Right lobe of liver (tissue), 6 donors: ENCODE results near the gene UXS1. TPM values are rescaled to one million over a fixed set of nuclear protein-coding genes. Genes with fewer than 3 reads are reported as not detected.

ENCODE experiments used
- ATAC-seq, 4 donors: fragments of 200-7000 bp; cut with Tn5 transposase; one replicate each; pipeline ENCODE4 v1.9.1; 2020; ENCODE audit warnings: mild to moderate bottlenecking in 4 of 4, moderate library complexity in 4 of 4
- DNase-seq, 3 donors: peaks; one replicate each; pipeline ENCODE4 v3.0.0-alpha.2; 2020
- H3K27ac ChIP-seq, 3 donors: fragments of 200-600 bp; one replicate each; pipeline ENCODE4 v1.8.0; 2022
- H3K27me3 ChIP-seq, 2 donors: fragments of 200-600 bp; one replicate each; pipeline ENCODE4 v1.8.0; 2022
- H3K36me3 ChIP-seq, 4 donors: fragments of 200-600 bp; sonication (generic) in 1 of 4; one replicate each; pipeline versions ENCODE4 v1.5.1 to v1.8.0; 2017 to 2022; ENCODE audit warnings: control low read depth in 1 of 4
- H3K4me1 ChIP-seq, 4 donors: fragments of 200-600 bp; sonication (generic) in 1 of 4; one replicate each; pipeline versions ENCODE4 v1.5.1 to v1.8.0; 2017 to 2022; ENCODE audit warnings: control low read depth in 1 of 4
- H3K4me3 ChIP-seq, 3 donors: fragments of 200-600 bp; one replicate each; pipeline ENCODE4 v1.8.0; 2022
- H3K9me3 ChIP-seq, 4 donors: fragments of 200-600 bp; sonication (generic) in 1 of 4; one replicate each; pipeline versions ENCODE4 v1.5.1 to v1.8.0; 2017 to 2022; ENCODE audit warnings: control low read depth in 1 of 4
- POLR2A ChIP-seq: fragments of 450-650 bp; IDR thresholded peaks from one replicate; pipeline ENCODE4 v1.6.1; 2017; ENCODE audit warnings: antibody characterized with exemption, mild to moderate bottlenecking
- WGBS: methylation state at CpG from one replicate; pipeline ENCODE4 v1.1.6; 2018; ENCODE audit warnings: low coverage, low lambda C conversion rate; ENCODE audit not compliant: insufficient coverage; ENCODE audit errors: missing lambda C conversion rate; 5-methylcytosine and 5-hydroxymethylcytosine counted together
- intact Hi-C, 2 donors: fragments of 100-400 bp; cut with DNase I; formaldehyde crosslinking; loops; one replicate each; pipeline versions ENCODE4 v1.11.2 to v1.14.1; 2022
- total RNA-seq, 6 experiments: library from RNA; depleted of rRNA in 2 of 6; stranded (reverse); fragments of >200 nt in 2 of 6; fragmentation: NEBNext Ultra II Directional in 3 of 6; extraction: Animal tissue kit (Norgen Biotek cat#: 25700) in 3 of 6; gene quantifications; one replicate each; pipeline versions ENCODE4 v1.1.0 to v1.2.4, GENCODE V29; 2016 to 2023
- TF ChIP-seq, protein P1 (sequence below), 4 donors: fragments of 200-600 bp in 3 of 4; fragments of 450-650 bp in 1 of 4; IDR thresholded peaks; one replicate each; pipeline versions ENCODE4 v1.5.1 to v1.8.0; 2016 to 2022; ENCODE audit warnings: antibody characterized with exemption in 4 of 4, mild to moderate bottlenecking in 2 of 4
- donor health status: DM: no; HTN: yes; CAD: no.
- donor health status: DM: no; HTN: no; CAD: no.
- donor health status: DM: no; HTN: no; CAD: no.
- donor health status: DM: no; HTN: yes; CAD: no.
- donor health status: DM: no; HTN: yes; CAD: no.

The UXS1 gene
- total RNA-seq, 6 experiments from 2014 or later, result 8.2 to 56.2 (median 14.0) TPM

DNA sequence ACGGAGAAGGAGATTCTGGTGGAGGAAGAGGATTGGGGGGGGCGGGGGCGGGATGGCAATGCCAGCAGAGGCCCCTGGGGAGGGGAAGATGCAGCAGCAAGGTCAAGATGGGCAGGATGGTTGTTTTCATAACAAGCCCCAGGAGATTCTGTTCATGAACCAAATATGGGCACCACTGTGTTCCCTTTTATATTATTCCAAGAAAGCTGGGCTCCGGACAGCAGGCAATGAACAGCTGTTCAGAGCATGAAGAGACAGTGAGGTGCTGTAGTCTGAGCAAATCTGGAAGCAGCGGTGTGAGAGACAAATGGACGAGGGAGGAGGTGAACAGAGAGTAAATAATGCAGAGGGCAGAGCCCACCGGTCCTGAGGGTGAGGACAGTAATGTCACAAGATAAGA lies 20.0 kb downstream of the UXS1 start:
- no peak for TF ChIP-seq POLR2A
- TF ChIP-seq, protein P1, sequence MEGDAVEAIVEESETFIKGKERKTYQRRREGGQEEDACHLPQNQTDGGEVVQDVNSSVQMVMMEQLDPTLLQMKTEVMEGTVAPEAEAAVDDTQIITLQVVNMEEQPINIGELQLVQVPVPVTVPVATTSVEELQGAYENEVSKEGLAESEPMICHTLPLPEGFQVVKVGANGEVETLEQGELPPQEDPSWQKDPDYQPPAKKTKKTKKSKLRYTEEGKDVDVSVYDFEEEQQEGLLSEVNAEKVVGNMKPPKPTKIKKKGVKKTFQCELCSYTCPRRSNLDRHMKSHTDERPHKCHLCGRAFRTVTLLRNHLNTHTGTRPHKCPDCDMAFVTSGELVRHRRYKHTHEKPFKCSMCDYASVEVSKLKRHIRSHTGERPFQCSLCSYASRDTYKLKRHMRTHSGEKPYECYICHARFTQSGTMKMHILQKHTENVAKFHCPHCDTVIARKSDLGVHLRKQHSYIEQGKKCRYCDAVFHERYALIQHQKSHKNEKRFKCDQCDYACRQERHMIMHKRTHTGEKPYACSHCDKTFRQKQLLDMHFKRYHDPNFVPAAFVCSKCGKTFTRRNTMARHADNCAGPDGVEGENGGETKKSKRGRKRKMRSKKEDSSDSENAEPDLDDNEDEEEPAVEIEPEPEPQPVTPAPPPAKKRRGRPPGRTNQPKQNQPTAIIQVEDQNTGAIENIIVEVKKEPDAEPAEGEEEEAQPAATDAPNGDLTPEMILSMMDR (IDR thresholded peaks at IDR 0.05), result no peak
- no peak for DNase-seq
- Histone ChIP-seq H3K4me1 (no peaks in the 10 kb centered on the region), H3K27me3 (no peaks in the 10 kb centered on the region), H3K4me3 (no peak overlapping the region), H3K27ac (no peak overlapping the region), H3K36me3 (no peaks in the 10 kb centered on the region), H3K9me3 (no peaks in the 10 kb centered on the region)
- 87% methylated on average over 7 of the region's 7 CpGs for WGBS
- intact Hi-C loops, result no loop called here
- no peak for ATAC-seq

DNA sequence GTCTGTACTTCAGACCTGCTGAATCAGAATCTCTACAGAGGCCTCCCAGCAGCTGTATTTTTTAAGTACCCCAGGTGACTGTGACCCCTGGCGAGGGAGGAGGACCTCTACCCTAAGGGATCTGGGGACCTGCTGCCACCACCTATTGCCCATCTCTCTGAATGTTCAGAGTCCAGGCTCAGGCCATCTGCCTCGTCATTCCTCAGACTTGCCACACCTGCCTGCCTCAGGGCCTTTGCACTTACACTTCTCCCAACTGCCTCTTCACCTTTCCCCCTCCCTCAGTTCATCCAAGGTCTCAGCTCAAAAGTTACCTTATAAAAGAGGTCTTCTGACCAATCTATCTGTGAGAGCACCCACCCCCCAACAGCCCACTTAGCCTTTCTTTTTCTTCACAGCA lies 21.5 kb downstream of the UXS1 start:
- Histone ChIP-seq H3K4me1 (no peaks in the 10 kb centered on the region), H3K4me3 (no peak overlapping the region), H3K27ac (no peak overlapping the region), H3K27me3 (no peaks in the 10 kb centered on the region), H3K9me3 (no peaks in the 10 kb centered on the region), H3K36me3 (no peaks in the 10 kb centered on the region)
- TF ChIP-seq, protein P1 (IDR thresholded peaks at IDR 0.05), result no peak
- TF ChIP-seq POLR2A, result no peak
- no peak for ATAC-seq
- DNase-seq, result no peak
- intact Hi-C loops, result no loop called here
- 92% methylated on average over 2 of the region's 2 CpGs for WGBS

DNA sequence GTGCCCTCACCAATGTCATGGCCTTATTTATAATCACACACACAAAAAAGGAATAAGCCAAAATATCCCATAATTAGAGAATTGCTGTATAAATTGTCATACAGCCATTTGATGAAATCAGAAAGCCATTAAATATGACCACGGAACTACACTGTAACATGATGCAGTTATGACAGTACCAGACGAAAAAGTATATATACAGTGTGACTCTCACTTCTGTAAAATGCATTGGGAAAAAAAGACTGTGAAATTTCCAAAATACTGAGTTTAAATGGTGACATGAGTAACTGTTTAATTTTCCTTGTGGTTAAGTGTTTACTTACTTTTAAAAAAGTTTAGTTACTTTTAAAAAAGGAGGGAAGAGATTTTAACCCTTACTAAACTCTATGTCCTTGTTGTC lies 25.4 kb downstream of the UXS1 start:
- DNase-seq, result no peak
- no peaks in the 10 kb centered on the region for H3K9me3 ChIP-seq
- H3K4me3 ChIP-seq, result no peak overlapping the region
- no peaks in the 10 kb centered on the region for H3K4me1 ChIP-seq
- 72% methylated on average over 2 of the region's 2 CpGs for WGBS
- no peak for TF ChIP-seq POLR2A
- H3K27me3 ChIP-seq, result no peaks in the 10 kb centered on the region
- no peak for ATAC-seq
- no peaks in the 10 kb centered on the region for H3K36me3 ChIP-seq
- H3K27ac ChIP-seq, result no peak overlapping the region
- intact Hi-C loops, result no loop called here

DNA sequence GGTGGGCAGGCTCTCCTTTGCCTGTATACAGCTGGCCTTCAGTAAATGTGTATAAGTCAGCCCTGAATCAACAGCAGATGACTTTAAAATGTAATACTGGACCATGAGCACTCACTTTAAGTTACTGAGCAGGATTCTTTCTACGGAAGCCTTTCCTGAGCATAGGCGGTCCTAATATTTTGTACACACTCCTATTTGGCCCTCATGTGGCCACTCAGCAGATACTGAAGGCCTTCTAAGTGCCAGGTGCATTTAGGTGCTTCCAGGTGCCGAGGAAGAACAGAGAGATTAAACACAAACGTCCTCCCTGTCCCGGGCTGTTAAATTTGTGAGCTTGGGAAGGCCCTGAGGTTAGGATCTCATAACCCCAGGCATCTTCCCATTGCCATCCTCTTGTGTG lies 27.0 kb downstream of the UXS1 start:
- no peak for TF ChIP-seq POLR2A
- TF ChIP-seq, protein P1 (IDR thresholded peaks at IDR 0.05), result no peak
- H3K4me1 ChIP-seq, result no peaks in the 10 kb centered on the region
- ATAC-seq (no peak), DNase-seq (no peak)
- no peak overlapping the region for H3K27ac ChIP-seq
- no peaks in the 10 kb centered on the region for H3K27me3 ChIP-seq
- 92% methylated on average over 5 of the region's 5 CpGs for WGBS
- intact Hi-C loops, result no loop called here
- no peaks in the 10 kb centered on the region for H3K36me3 ChIP-seq
- no peaks in the 10 kb centered on the region for H3K9me3 ChIP-seq
- H3K4me3 ChIP-seq, result no peak overlapping the region

DNA sequence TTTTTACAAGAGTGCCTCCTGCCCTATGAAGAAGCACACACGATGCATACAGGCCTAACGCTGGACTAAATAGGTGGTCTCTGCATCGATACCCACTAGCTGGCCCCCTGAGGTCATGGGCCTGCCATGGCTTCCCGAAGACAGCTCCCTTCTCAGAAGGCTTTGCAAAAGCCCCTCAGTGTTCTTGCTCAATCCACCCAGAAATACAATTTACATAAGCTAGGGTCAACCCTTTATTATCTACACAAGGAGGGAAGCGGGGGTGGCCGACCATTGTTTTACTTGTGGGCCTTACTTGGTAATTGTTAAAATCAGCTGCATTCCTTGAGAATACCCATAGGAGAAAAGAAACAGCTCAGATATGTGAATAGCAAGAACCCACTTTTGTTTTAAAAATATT lies 28.5 kb downstream of the UXS1 start:
- intact Hi-C loops, result no loop called here
- ATAC-seq (no peak), DNase-seq (no peak)
- Histone ChIP-seq H3K27ac (no peak overlapping the region), H3K36me3 (no peaks in the 10 kb centered on the region), H3K4me3 (no peak overlapping the region), H3K4me1 (no peaks in the 10 kb centered on the region), H3K9me3 (no peaks in the 10 kb centered on the region), H3K27me3 (no peaks in the 10 kb centered on the region)
- TF ChIP-seq, protein P1 (IDR thresholded peaks at IDR 0.05), result no peak
- no peak for TF ChIP-seq POLR2A
- WGBS, result 75% methylated on average over 6 of the region's 6 CpGs
